ENCODE results near the gene CLINT1.

The CLINT1 gene

GRCh38 chr5:157747766-157748700 lies 110.9 kb downstream of the CLINT1 start:
- H3K27ac ChIP-seq = no peak overlapping the region
- no peaks in the 10 kb centered on the region for H3K9me3 ChIP-seq
- peaks cover 18% of the 10 kb centered on the region for H3K4me1 ChIP-seq
- TF ChIP-seq Cebpa-rat (IDR thresholded peaks at IDR 0.05) = no peak
- peaks cover 18% of the 10 kb centered on the region for H3K36me3 ChIP-seq
- H3K4me2 ChIP-seq = no peak overlapping the region
- H4K20me1 ChIP-seq = no peaks in the 10 kb centered on the region
- H3K27me3 ChIP-seq = peaks cover 7% of the 10 kb centered on the region; the same call in 1 of the 2 replicates
- no peak overlapping the region for H3K4me3 ChIP-seq
- H3K9ac ChIP-seq = no peak overlapping the region

- H3K27ac ChIP-seq = no peak overlapping the region
- no peak for TF ChIP-seq Cebpa-rat (IDR thresholded peaks at IDR 0.05)
- peaks cover 7% of the 10 kb centered on the region; the same call in 1 of the 2 replicates for H3K27me3 ChIP-seq
- no peak overlapping the region for H3K9ac ChIP-seq
- peaks cover 10% of the 10 kb centered on the region for H3K36me3 ChIP-seq
- H3K9me3 ChIP-seq = no peaks in the 10 kb centered on the region
- H3K4me1 ChIP-seq = peaks cover 21% of the 10 kb centered on the region
- H3K4me2 ChIP-seq = no peak overlapping the region
- H3K4me3 ChIP-seq = no peak overlapping the region
- no peaks in the 10 kb centered on the region for H4K20me1 ChIP-seq
Observed at GRCh38 chr5:157747173-157747740, 111.7 kb downstream of the CLINT1 start.

- Histone ChIP-seq H3K27me3 (peaks cover 7% of the 10 kb centered on the region; the same call in 1 of the 2 replicates), H3K9ac (no peak overlapping the region; the same call in 1 of the 2 replicates), H3K9me3 (no peaks in the 10 kb centered on the region), H4K20me1 (no peaks in the 10 kb centered on the region), H3K36me3 (no peaks in the 10 kb centered on the region), H3K4me3 (peak overlapping the region; percentile 94), H3K27ac (no peak overlapping the region), H3K4me1 (peaks cover 21% of the 10 kb centered on the region), H3K4me2 (peak overlapping the region; percentile 97)
- no peak for TF ChIP-seq Cebpa-rat (IDR thresholded peaks at IDR 0.05)
Observed at GRCh38 chr5:157745041-157745456, 113.9 kb downstream of the CLINT1 start.

GRCh38 chr5:157744051-157745011 lies 114.6 kb downstream of the CLINT1 start:
- Histone ChIP-seq H3K4me3 (peak overlapping the region; percentile 94), H3K9me3 (no peaks in the 10 kb centered on the region), H3K27ac (peak overlapping the region; percentile 81), H3K36me3 (no peaks in the 10 kb centered on the region; the same call in 1 of the 2 replicates), H3K9ac (peak overlapping the region; percentile 86), H3K27me3 (peaks cover 7% of the 10 kb centered on the region; the same call in 1 of the 2 replicates), H3K4me1 (peaks cover 21% of the 10 kb centered on the region), H4K20me1 (no peaks in the 10 kb centered on the region), H3K4me2 (peak overlapping the region; percentile 97)
- no peak for TF ChIP-seq Cebpa-rat (IDR thresholded peaks at IDR 0.05)

GRCh38 chr5:157743163-157744050 lies 115.5 kb downstream of the CLINT1 start, which contains the start of gene LSM11:
Gene LSM11, plus strand, starts transcription at chr5:157743712. Its CDS starts 39 bp downstream, at chr5:157743751.
- H4K20me1 ChIP-seq = no peaks in the 10 kb centered on the region
- peaks cover 21% of the 10 kb centered on the region for H3K4me1 ChIP-seq
- H3K4me2 ChIP-seq = peak within 1 kb of the TSS; percentile 97
- H3K9ac ChIP-seq = peak within 1 kb of the TSS; percentile 86
- H3K36me3 ChIP-seq = no peaks in the 10 kb centered on the region; the same call in 1 of the 2 replicates
- peaks cover 7% of the 10 kb centered on the region; the same call in 1 of the 2 replicates for H3K27me3 ChIP-seq
- peak within 1 kb of the TSS; percentile 81 for H3K27ac ChIP-seq
- TF ChIP-seq Cebpa-rat (IDR thresholded peaks at IDR 0.05) = no peak
- H3K4me3 ChIP-seq = peak within 1 kb of the TSS; percentile 94
- H3K9me3 ChIP-seq = no peaks in the 10 kb centered on the region

- H3K36me3 ChIP-seq = peaks cover 4% of the 10 kb centered on the region; the same call in 1 of the 2 replicates
- TF ChIP-seq Cebpa-rat (IDR thresholded peaks at IDR 0.05) = no peak
- no peak overlapping the region for H3K4me2 ChIP-seq
- no peak overlapping the region for H3K4me3 ChIP-seq
- no peak overlapping the region for H3K27ac ChIP-seq
- no peaks in the 10 kb centered on the region for H3K9me3 ChIP-seq
- H3K4me1 ChIP-seq = peaks cover 21% of the 10 kb centered on the region
- peaks cover 7% of the 10 kb centered on the region; the same call in 1 of the 2 replicates for H3K27me3 ChIP-seq
- no peaks in the 10 kb centered on the region for H4K20me1 ChIP-seq
- no peak overlapping the region for H3K9ac ChIP-seq
Observed at GRCh38 chr5:157741131-157741530, 117.8 kb downstream of the CLINT1 start.

- Histone ChIP-seq H3K9ac (no peak overlapping the region), H3K27me3 (peaks cover 6% of the 10 kb centered on the region; the same call in 1 of the 2 replicates)
- no peak for TF ChIP-seq Cebpa-rat (IDR thresholded peaks at IDR 0.05)
Observed at GRCh38 chr5:157740229-157740610, 118.7 kb downstream of the CLINT1 start.

More at GRCh38 chr5:157740229-157740610, 118.7 kb downstream of the CLINT1 start:
- Histone ChIP-seq H3K27ac (no peak overlapping the region), H3K9me3 (no peaks in the 10 kb centered on the region), H3K36me3 (peaks cover 5% of the 10 kb centered on the region; the same call in 1 of the 2 replicates), H4K20me1 (no peaks in the 10 kb centered on the region), H3K4me2 (no peak overlapping the region), H3K4me3 (no peak overlapping the region), H3K4me1 (peaks cover 17% of the 10 kb centered on the region)
